ENCODE data around the gene GPS2.

Gene GPS2

DNA sequence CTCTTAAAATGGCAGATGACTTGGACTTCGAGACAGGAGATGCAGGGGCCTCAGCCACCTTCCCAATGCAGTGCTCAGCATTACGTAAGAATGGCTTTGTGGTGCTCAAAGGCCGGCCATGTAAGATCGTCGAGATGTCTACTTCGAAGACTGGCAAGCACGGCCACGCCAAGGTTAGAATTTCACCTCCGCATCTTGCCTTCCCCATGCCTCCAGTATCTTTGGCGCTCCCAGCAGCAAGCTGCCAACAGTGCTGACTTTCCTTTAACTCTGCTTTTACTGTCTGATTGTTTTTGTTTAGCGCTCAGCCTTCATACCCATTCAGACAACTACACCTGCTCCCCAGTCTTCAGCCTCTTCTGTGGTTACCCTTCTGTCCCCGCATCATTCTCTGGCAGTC lies 5.5 kb downstream of the GPS2 start:
- H3K4me2 ChIP-seq (ENCODE audit: low read length), result peak overlapping the region; percentile 81
- peaks cover 23% of the 10 kb centered on the region for H3F3A ChIP-seq (ENCODE audit: insufficient read depth, low read length)
- H3K4me1 ChIP-seq (ENCODE audit: insufficient read depth, low read length, severe bottlenecking), result peaks cover 52% of the 10 kb centered on the region
- H3K27ac ChIP-seq (ENCODE audit: low read depth, low read length, poor library complexity, severe bottlenecking), result peak overlapping the region; percentile 95
- H3K9me2 ChIP-seq (ENCODE audit: low read depth, low read length), result no peaks in the 10 kb centered on the region
- H3K9me3 ChIP-seq (ENCODE audit: low read length), result no peaks in the 10 kb centered on the region
- peaks cover 28% of the 10 kb centered on the region for H3K79me2 ChIP-seq (ENCODE audit: insufficient read depth, low read length)
- peaks cover 63% of the 10 kb centered on the region for H3K36me3 ChIP-seq (ENCODE audit: insufficient read depth, low read length)
- no peak overlapping the region for H2AFZ ChIP-seq (ENCODE audit: low read length)
- no peaks in the 10 kb centered on the region for H3K27me3 ChIP-seq (ENCODE audit: insufficient read depth, low read length)
- peak overlapping the region; percentile 97; the same call in 1 of the 2 replicates for H3K9ac ChIP-seq (ENCODE audit: low read length)
- no peak for TF ChIP-seq EZH2 (IDR thresholded peaks at IDR 0.05; ENCODE audit: borderline replicate concordance, low read length)
- TF ChIP-seq, protein P1, sequence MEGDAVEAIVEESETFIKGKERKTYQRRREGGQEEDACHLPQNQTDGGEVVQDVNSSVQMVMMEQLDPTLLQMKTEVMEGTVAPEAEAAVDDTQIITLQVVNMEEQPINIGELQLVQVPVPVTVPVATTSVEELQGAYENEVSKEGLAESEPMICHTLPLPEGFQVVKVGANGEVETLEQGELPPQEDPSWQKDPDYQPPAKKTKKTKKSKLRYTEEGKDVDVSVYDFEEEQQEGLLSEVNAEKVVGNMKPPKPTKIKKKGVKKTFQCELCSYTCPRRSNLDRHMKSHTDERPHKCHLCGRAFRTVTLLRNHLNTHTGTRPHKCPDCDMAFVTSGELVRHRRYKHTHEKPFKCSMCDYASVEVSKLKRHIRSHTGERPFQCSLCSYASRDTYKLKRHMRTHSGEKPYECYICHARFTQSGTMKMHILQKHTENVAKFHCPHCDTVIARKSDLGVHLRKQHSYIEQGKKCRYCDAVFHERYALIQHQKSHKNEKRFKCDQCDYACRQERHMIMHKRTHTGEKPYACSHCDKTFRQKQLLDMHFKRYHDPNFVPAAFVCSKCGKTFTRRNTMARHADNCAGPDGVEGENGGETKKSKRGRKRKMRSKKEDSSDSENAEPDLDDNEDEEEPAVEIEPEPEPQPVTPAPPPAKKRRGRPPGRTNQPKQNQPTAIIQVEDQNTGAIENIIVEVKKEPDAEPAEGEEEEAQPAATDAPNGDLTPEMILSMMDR (IDR thresholded peaks at IDR 0.05; ENCODE audit: low read length), result no peak
- H4K20me1 ChIP-seq (ENCODE audit: insufficient read depth, low read length), result peaks cover 4% of the 10 kb centered on the region; the same call in 1 of the 2 replicates
- H3K4me3 ChIP-seq (ENCODE audit: low read depth, low read length, poor library complexity, severe bottlenecking), result peak overlapping the region; percentile 94

DNA sequence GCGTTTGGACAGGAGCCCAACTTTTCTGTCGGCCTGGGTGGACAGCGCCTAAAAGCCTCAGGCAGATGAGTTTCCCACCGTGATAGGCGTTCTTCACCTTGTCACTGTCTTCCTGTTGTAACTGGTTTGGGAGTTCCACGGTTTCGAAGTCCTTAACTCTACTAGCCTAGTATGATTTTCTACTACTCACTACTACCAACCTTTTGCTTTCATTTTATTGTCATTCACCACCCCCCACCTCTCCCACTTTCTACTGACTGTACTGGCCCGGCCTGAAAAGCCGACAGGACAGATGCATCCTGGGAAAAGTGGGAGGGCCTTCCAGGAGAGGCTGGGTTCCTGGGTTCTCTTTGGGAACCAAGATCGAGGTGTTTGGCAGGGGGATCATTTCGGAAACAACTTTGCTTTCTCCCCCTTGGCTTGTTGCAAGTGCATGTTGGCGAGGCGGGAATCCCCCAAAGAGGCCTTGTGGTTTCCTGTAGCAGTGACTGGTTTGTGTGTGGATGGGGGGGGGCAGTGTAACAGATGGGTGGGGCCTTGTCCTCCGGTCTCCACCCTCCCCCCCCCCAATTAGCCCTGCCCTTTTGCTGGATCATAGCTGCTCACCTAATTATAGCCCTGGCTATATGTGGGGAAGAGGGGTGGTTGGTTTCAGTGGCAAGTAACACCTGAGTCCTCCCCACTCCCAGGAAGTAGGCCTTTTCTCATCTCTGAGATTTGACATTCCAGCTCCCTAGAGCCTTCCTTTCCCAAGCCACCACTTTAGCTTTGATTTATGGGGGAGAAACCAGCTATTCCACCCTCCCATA lies 6.3 kb downstream of the GPS2 start:
- TF ChIP-seq, protein P1 (IDR thresholded peaks at IDR 0.05; ENCODE audit: low read length), result no peak
- TF ChIP-seq EZH2 (IDR thresholded peaks at IDR 0.05; ENCODE audit: borderline replicate concordance, low read length), result no peak
- no peaks in the 10 kb centered on the region for H3K9me2 ChIP-seq (ENCODE audit: low read depth, low read length)
- H2AFZ ChIP-seq (ENCODE audit: low read length), result no peak overlapping the region
- H3K9me3 ChIP-seq (ENCODE audit: low read length), result no peaks in the 10 kb centered on the region
- H3K4me1 ChIP-seq (ENCODE audit: insufficient read depth, low read length, severe bottlenecking), result peaks cover 44% of the 10 kb centered on the region
- H3F3A ChIP-seq (ENCODE audit: insufficient read depth, low read length), result peaks cover 22% of the 10 kb centered on the region
- peak overlapping the region; percentile 97 for H3K9ac ChIP-seq (ENCODE audit: low read length)
- H3K27ac ChIP-seq (ENCODE audit: low read depth, low read length, poor library complexity, severe bottlenecking), result peak overlapping the region; percentile 95
- H3K27me3 ChIP-seq (ENCODE audit: insufficient read depth, low read length), result no peaks in the 10 kb centered on the region
- peaks cover 4% of the 10 kb centered on the region; the same call in 1 of the 2 replicates for H4K20me1 ChIP-seq (ENCODE audit: insufficient read depth, low read length)
- peaks cover 28% of the 10 kb centered on the region for H3K79me2 ChIP-seq (ENCODE audit: insufficient read depth, low read length)
- peaks cover 60% of the 10 kb centered on the region for H3K36me3 ChIP-seq (ENCODE audit: insufficient read depth, low read length)
- peak overlapping the region; percentile 81 for H3K4me2 ChIP-seq (ENCODE audit: low read length)
- H3K4me3 ChIP-seq (ENCODE audit: low read depth, low read length, poor library complexity, severe bottlenecking), result peak overlapping the region; percentile 94

DNA sequence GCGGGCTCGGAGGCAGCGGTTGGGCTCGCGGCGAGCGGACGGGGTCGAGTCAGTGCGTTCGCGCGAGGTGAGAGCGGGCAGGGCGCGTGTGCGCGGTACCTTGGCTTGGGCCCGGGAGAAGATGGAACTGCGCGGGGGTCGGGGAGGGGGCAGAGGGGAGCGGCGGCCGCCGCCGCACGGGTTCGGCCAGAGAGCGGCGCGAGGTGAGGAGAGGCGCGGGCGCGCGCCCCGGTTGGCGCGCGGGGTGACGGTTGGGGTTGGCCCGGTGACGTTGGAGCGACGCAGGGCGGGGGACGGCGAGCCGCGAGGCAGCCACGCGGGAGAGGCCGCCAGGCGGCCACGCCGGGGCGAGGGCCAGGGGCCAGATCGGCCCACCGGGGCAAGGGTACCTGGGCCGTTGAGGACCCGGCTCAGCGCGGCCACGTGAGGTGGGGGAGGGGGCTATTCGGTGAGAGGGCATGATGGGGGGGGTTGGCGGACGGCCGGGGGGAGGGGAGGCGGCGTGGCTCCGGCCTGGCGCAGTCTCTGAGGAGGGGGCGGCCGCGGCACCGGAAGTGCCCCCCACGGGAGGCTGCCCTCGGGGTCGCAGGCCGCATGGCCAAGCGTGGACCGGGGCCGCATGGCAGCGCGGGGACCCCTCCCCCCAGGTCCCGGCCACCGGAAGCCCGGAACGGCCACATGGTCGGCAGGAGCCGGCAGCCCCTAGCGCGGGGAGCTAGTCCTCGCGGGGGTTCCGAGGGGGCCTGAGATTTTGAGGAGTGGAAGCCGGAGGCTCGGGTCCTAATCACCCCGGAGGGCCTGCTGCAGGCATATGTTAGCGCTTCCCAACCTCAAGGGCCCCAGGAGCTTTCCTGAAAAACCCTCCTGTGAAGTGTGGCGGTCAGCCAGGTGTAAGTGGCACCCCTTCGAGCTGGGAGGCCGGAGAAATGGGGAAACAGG lies 7.2 kb downstream of the GPS2 start:
- H2AFZ ChIP-seq (ENCODE audit: low read length), result no peak overlapping the region
- TF ChIP-seq EZH2 (IDR thresholded peaks at IDR 0.05; ENCODE audit: borderline replicate concordance, low read length), result no peak
- TF ChIP-seq, protein P1 (IDR thresholded peaks at IDR 0.05; ENCODE audit: low read length), result no peak
- no peaks in the 10 kb centered on the region for H3K27me3 ChIP-seq (ENCODE audit: insufficient read depth, low read length)
- H3K36me3 ChIP-seq (ENCODE audit: insufficient read depth, low read length), result peaks cover 51% of the 10 kb centered on the region
- H4K20me1 ChIP-seq (ENCODE audit: insufficient read depth, low read length), result peaks cover 4% of the 10 kb centered on the region; the same call in 1 of the 2 replicates
- peaks cover 36% of the 10 kb centered on the region for H3K4me1 ChIP-seq (ENCODE audit: insufficient read depth, low read length, severe bottlenecking)
- peaks cover 14% of the 10 kb centered on the region for H3F3A ChIP-seq (ENCODE audit: insufficient read depth, low read length)
- H3K4me2 ChIP-seq (ENCODE audit: low read length), result peak overlapping the region; percentile 81
- H3K79me2 ChIP-seq (ENCODE audit: insufficient read depth, low read length), result peaks cover 28% of the 10 kb centered on the region
- peak overlapping the region; percentile 94 for H3K4me3 ChIP-seq (ENCODE audit: low read depth, low read length, poor library complexity, severe bottlenecking)
- no peaks in the 10 kb centered on the region for H3K9me2 ChIP-seq (ENCODE audit: low read depth, low read length)
- H3K9ac ChIP-seq (ENCODE audit: low read length), result peak overlapping the region; percentile 97
- peak overlapping the region; percentile 95 for H3K27ac ChIP-seq (ENCODE audit: low read depth, low read length, poor library complexity, severe bottlenecking)
- no peaks in the 10 kb centered on the region for H3K9me3 ChIP-seq (ENCODE audit: low read length)
